ENCODE measurements around the gene MEPCE.
"Not testable (repeated sequence)": the region's sequence is repeated elsewhere in the genome, so short reads cannot be mapped to it uniquely, and the experiment has no call there.

Gene MEPCE

DNA sequence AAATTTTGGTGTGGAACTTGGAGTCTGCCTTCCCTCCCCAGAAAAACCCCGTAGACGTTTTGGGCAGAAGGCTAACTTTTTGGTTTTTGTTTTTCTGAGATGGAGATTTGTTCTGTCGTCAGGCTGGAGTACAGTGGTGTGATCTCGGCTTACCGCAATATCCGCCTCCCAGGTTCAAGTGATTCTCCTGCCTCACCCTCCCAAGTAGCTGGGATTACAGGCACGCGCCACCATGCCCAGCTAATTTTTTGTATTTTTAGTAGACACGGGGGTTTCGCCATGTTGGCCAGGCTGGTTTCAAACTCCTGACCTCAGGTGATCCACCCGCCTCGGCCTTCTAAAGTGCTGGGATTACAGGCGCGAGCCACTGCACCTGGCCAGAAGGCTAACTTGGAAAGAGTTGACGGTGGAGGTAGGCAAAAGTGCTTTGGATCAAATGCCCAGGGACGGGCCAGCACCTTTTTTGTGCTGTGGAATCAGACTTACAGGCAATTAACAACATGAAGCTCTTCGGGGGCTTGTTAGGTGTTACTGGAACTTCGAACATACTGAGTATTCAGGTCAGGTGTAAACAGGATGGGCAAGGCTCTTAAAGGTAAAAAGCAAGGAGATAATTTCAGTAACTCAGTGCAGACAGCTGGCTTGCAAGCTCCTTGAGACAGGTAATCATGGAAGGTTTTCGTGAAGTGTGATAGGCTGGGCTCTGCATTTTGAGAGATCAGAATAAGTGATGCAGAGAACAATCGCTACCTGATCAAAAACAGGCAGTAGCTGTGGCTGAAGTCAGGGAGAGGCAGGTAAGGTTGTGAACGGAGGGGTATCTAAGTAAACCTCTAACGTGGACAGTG, 4.9 kb downstream of the MEPCE start:
- DNase-seq = no peak

DNA sequence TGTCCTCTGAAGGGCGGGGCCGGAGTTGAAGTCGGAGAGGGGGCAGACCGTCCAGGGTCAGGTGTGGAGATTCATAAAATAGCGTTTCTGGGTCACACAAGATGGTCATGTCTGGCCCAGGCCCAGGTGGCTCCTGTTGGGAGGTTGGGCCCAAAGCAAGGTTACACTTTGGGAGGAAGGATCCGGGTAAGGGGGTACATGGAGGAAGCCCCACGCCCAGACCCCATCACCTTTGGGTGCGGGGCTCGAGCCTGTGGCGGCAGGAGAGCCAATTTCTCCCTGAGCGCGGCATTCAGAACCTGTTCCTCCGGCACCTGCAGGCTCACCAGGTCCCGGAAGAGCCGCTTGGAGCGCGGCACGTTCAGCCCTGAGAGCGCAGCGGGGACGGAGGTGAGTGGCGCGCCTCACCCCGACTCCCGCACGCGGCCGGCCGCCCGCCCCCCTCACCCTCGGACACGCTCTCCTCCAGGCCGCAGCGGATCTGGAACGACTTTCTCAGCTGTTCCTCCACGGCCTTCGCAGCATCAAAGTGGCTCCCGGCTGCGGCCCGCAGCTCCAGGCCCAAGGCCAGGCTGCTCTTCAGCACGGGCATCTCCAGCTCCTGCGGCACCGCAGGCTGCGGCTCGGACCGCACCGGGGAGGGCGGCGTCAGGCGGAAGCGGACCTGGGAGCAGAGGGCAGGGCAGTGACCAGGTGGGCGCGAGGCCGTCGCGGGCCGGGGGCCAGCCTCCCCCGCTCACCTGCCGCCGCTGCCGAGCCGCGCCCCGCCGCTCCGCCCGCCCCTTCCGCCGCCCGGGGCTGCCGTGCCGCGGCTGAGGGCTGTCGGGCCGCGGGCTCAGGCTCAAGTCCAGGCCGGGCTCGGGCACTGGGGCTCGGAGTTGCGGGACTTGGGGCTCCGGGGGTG, 6.0 kb downstream of the MEPCE start:
- DNase-seq = peak; percentile 55

DNA sequence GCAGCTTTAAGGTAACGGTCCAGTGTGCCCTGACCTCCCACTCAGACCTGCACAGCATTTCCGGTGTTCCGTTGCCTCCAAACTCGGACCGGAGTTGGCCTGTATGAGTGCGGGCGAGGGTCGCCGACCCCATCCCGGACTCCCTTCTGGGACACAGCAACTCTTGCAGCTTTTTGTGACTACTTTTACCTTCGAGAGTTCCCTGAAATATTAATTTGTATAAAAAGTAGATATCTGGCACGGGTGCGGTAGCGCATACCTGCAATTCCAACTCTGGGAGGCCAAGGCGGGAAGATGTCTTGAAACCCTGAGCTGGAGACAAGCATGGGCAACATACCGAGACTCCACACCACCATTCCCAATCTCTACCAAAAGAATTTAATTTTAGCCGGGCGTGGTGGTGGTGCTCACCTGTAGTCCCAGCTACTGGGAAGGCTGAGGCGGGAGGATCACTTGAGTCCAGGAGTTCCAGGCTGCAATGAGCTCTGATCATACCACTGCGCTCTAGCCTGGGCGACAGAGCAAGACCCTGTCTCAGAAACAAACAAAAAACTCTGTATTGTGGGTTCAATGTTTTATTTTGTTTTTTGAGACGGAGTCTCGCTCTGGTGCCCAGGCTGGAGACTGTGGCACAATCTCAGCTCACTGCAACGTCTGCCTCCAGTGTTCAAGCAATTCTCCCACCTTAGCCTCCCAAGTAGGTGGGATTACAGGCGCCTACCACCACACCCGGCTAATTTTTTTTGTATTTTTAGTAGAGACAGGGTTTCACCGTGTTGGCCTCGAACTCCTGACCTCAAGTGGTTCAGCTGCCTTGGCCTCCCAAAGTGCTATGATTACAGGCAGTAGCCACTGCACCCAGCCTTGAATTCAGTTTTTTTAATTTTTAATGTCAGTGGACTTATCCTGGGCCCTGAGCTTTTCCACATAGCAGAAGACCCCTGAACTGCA, 7.8 kb downstream of the MEPCE start:
- DNase-seq = no peak

DNA sequence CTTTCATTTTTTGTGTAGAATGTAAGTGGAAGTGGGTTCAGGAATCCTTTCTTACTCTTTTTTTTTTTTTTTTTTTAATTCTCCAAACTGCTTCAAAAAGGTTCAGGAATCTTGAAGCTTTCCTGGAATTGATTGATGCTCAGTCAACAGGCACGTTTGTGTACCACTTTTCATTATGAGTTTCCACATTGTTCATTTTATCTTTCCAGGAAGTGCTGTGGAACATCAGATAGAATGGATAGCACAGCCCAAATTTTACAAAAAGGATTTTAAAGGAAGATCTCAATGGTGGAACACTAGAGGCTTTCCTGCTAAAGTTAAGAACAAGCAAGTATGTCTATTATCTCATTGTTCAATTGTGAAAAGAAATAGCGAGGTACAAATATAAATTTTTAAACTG, 8.5 kb downstream of the MEPCE start:
- DNase-seq = no peak

DNA sequence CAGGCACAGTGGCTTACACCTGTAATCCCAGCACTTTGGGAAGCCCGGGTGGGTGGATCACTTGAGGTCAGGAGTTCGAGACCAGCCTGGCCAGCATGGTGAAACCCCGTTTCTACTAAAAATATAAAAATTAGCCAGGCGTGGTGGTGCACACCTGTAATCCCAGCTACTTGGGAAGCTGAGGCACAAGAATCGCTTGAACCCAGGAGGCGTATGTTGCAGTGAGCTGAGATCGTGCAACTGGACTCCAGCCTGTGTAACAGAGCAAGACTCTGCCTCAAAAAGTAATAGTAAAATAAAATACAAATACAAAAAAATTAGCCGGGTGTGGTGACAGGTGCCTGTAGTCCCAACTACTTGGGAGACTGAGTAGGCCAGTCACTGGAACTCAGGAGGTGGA, 9.1 kb downstream of the MEPCE start:
- DNase-seq = not testable (repeated sequence)

DNA sequence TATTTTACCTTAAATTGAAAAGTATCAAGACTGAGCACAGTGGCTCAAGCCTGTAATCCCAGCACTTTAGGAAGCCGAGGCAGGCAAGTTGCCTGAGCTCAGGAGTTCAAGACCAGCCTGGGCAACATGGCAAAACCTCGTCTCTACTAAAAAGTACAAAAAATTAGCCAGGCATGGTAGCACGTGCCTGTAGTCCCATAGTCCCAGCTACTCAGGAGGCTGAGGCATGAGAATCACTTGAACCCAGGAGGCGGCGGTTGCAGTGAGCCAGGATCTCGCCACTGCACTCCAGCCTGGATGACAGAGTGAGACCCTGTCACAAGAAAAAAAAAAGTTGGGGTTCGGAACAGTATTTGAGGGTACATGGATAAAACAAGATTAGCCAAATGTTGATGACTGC, 9.6 kb downstream of the MEPCE start:
- not testable (repeated sequence) for DNase-seq

DNA sequence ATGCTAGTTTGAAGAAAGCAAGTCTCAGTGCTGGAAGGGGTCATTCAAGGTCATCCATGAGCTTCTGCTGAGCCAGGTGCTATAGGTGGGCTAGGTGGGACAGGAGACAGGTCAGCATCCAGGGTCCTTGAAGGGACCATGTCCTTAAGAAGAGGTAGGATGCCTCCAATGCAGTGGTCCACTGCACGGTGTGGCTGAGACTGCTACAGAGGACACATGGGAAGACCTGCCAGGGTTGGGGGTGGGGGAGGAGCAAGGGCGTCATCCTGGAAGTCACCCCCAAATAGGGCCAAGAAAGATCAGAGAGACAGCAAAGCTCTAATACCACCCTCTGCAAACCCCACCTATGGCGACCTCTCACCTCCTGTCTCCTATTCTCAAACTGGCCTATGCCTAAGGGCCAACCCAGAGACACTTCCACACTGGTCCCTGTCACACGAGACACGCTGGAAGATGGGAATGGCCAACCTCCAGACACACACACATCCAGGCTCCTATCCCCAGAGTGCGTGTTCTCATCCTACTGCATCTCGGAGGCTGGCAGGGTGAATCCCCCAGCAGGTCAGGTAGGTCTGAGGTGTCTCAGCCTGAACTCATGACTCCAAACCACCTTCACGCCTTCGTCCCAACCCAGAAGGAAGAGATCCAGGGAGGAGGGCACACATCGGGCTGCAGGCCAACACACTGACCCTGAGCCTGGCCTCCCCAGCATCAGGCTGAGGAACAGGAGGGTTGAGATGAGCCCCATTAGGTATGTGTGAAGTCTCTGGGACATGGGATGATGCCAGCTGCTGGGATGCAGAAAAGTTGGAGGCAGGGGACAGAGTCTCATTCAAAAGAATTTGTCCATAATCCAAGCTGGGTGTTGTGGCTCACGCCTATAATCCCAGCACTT, 12.3 kb downstream of the MEPCE start:
- no peak for DNase-seq

DNA sequence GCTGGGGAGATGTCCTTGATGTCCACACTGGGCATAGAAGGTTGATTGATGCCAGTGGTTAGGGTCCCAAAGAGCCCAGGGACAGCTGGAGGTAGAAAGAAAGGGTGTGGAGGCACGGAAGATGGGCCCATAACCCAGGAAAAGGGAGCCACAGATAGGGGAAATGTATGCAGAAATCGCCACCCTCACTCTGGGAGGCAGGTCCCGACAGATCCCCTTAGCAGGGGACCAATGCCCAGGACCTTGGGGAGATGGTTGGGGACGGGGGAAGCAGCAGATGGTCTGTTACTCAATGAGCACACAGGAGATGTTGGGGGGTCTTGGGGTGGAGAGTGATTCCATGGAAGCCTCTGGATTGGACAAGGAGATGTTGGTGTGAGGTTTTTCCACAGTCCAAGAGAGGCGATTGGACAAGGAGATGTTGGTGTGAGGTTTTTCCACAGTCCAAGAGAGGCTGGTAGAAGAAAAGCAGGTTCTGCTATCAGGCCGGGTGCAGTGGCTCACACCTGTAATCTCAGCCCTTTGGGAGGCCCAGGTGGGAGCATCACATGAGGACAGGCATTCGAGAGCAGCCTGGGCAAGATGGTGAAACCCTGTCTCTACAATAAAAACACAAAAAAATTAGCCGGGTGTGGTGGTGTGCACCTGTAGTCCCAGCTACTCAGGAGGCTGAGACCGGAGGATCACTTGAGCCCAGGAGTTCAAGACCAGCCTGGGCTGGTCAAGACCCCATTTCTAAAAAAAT, 13.6 kb downstream of the MEPCE start:
- DNase-seq = no peak

DNA sequence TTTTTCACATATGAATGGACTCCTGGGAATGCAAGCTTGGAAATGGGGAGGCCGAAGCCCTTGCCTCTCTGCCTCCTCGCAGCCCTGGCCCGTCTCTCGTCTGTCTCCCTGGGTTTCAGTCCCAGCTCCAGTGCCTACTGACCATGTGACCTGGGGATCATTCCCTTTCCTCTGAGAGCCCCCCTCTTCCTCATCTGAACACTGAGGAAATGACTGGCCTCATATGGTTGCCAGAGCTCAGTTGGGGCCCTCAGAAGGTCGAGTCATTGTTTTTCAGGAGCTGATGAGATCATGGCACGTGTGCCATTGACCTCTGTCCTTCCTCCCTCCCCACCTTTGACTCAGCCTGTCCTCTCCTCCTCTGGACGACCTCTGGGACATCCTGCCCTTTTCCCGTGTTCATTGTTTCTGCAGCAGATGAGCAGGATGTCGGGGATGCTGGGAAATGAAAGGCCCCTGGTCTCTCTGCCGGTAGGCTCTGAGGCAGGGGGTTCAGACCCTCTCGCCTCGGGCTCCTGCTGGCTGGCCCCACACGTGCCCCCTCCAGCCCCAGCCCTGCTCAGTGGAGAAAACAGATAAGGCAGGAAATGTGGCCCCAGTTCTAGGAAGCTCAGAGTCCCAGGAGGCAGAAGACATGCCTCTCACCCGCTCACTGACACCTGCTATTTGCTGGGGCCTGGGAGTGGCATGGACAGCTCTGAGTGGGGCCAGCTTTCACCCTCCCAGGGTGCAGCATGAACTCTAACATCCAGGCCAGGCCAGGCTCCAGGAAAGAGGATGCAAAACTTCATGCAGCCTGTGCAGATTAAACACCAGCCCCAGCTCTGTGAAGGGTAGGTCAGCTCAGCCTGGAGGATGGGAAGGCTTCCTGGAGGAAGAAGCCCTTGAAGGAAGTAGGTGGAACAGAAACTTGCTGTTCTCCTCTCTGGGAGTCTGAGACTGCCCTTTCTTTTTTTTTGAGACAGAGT, 15.0 kb downstream of the MEPCE start:
- no peak for DNase-seq

DNA sequence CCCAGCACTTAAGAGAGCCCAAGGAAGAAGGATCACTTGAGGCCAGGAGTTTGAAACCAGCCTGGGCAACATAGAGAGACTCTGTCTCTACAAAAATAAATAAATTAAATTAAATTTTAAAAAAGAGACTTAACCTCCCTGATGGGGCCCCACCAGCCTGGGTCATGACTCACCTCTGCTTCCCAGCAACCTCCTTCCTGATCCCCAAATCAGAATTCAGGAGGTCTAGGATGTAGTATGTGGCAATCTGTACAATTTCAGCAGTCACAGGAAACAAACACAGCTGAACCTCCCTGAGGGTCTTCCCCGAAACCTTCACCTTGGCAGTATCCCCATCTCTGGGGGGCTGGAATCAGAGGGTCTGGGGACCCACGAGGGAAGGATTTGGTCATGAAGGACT, 16.4 kb downstream of the MEPCE start:
- no peak for DNase-seq

DNA sequence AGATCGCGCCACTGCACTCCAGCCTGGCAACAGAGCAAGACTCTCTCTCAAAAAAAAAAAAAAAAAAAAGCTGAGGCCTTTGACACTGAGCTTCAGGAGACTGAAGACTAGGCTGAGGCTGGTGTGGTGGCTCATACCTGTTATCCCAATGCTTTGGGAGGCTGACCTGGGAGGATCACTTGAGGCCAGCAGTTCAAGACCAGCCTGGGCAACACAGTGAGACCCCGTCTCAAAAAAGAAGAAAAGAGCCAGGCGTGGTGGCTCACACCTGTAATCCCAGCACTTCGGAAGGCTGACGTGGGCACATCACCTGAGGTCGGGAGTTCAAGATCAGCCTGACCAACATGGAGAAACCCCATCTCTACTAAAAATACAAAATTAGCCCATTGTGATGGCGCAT, 17.7 kb downstream of the MEPCE start:
- DNase-seq = not testable (repeated sequence)

DNA sequence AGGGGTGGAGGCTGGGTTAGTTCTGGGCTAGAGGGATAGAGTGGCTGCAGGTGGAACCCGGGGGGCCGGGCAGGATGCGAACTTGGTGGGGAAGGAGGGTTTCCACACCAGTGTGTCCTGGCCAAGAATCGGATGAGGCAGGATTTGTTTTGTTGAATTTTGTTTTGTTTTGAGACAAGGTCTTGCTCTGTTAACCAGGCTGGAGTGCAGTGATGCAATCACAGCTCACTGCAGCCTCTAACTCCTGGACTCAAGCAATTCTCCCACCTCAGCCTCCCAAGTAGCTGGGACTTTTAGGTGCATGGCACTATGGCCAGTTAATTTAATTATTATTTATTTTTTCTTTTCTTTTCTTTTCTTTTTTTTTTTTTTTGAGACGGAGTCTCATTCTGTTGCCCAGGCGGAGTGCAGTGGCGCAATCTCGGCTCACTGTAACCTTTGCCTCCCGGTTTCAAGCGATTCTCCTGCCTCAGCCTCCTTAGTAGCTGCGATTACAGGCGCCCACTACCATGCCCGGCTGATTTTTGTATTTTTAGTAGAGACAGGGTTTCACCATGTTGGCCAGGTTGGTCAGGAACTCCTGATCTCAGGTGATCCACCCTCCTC, 19.7 kb downstream of the MEPCE start:
- DNase-seq = no peak

DNA sequence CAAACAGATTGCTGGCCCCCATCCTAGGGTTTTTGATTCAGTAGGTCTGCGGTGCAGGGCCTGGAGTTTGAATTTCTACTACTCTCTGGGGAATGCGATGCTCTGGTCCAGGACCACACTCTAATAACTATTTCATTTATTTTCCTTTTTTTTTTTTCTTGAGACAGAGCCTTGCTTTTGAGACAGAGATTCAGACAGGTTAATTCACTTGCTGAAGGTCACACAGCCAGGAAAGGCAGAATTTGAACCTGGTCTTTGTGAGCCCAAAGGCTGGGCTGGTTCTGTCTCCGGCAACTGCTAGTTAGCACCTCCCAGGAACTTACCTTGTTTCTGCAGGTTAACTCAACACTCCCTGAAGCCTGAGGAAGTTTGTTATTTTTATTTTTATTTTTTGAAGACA, 22.9 kb downstream of the MEPCE start:
- DNase-seq = no peak

DNA sequence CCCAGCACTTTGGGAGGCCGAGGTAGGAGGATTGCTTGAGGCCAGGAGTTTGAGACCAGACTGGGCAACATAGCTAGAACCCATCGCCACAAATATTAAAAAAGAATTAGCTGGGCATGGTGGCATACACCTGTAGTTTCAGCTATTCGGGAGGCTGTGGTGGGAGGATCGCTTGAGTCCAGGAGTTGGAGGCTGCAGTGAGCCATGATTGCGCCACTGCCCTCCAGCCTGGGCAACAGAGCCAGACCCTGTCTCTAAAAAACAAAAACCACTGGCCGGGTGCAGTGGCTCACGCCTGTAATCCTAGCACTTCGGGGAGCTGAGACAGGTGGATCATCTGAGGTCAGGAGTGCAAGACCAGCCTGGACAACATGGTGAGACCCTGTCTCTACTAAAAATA, 24.2 kb downstream of the MEPCE start:
- not testable (repeated sequence) for DNase-seq

DNA sequence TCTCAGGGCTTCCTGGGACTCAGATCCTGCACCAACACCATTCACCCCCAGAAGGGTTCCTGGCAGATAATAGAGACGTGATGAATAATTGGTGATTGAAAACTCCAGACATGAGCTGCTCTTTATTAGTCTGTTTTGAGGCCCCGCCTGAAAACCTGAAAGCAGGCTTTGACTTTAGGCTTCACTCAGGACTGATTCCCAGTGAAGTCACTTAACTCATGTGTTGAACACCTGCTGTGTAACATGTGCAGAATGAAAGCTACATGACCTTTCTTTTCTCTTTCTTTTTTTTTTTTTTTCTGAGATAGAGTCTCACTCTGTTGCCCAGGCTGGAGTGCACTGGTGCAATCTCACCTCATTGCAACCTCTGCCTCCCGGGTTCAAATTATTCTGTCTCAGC, 25.6 kb downstream of the MEPCE start:
- no peak for DNase-seq

DNA sequence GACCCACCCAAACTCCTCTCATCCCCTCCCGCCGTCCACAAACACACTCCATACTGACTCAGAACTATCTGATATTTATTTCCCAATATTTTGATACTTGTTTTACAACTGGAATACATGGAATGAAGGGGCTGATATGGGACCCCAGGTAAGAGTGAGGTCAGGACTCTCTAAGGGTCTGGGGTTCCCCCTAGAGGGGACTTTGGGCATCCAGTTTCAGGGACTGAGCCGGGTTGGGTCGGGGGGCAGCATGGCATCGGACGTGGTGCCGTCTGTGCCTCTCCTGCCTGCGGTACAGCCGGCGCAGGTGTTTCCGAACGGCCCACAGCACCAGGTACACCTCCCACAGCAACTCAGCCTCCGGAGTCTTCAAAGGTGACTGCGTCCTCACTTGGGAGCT, 26.9 kb downstream of the MEPCE start:
- no peak for DNase-seq

DNA sequence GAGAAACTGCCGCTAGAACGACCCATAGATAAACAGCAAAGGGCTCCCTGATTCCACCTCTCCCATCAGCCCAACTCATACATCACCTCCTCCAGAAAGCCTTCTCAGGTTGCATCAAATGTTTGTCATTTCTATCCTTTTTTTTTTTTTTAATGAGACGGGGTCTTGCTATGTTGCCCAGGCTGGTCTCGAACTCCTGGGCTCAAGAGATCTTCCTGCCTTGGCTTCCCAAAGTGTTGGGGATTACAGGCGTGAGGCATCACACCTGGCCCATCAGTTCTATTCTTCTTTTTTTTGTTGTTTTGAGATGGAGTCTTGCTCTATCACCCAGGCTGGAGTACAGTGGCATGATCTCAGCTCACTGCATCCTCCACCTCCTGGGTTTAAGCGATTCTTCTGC, 27.4 kb downstream of the MEPCE start:
- no peak for DNase-seq

DNA sequence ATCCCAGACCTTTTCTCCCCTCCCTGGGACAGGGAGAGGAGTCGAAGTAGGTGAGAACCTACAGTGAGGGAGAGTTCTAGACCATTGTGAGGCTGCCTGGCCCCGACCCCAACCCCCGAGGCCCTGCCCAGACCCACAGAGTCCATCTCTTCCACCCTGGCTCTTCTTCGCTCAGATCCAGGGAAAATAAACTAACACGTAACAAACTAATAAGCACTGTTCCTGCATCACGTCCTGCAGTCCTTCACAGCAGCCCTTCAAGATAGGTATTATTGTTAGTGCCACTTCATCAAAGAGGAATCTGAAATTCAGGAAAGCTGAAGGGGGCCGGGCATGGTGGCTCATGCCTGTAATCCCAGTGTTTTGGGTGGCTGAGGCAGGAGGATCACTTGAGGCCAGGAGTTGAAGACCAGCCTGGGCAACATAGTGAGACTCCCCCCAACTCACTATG, 34.6 kb downstream of the MEPCE start, which contains the start of gene SPACDR:
Gene SPACDR (minus strand): TSS at position 51 of the 451 bp plus-strand sequence. CDS start 235 bp downstream, outside the sequence.
- DNase-seq = no peak

DNA sequence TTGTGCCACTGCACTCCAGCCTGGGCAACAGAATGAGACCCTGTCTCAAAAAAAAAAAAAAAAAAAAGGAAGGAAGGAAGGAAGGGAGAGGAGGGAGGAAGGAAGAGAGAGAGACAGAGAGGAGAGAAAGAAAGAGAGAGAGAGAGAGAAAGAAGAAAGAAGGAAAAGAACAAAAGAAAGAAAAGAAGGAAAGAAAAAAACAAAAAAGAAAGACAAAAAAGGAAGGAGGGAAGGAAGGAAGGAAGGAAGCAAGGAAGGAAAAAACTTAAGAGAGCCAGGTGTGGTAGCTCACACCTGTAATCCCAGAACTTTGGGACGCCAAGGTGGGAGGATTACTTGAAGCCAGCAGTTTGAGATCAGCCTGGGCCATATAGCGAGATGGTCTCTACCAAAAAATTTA, 35.2 kb downstream of the MEPCE start:
- no peak for DNase-seq

Measured in stimulated activated CD4-positive, alpha-beta T cell treated with anti-CD3 and anti-CD28 coated beads, Interleukin-4, amount 100 ng/mL, for 1 hour (primary cell).